Stomach (tissue), 9 donors: ENCODE data around the gene ANKS1A. TPM values are rescaled to one million over a fixed set of nuclear protein-coding genes. Genes with fewer than 3 reads are reported as not detected.
A peak's percentile ranks its signal among the peaks of the same experiment; 100 is the strongest.

ENCODE experiments used
- DNase-seq, 2 donors: peaks; one replicate each; pipeline versions ENCODE4 v3.0.0 to v3.0.0-alpha.2; 2013 to 2019
- H3K27ac ChIP-seq, 5 donors: fragments of 200-600 bp in 4 of 5; sonication (generic) in 4 of 5; one replicate each; pipeline ENCODE4 v1.5.1; 2013 to 2019; ENCODE audit warnings: mild to moderate bottlenecking in 1 of 5, moderate library complexity in 1 of 5
- H3K27me3 ChIP-seq, 3 donors: fragments of 200-600 bp; sonication (generic); one replicate each; pipeline ENCODE4 v1.5.1; 2017 to 2019; ENCODE audit warnings: mixed run types in 1 of 3
- H3K36me3 ChIP-seq, 4 donors: fragments of 200-600 bp; sonication (generic); 1 replicate in 3 of 4; 2 replicates in 1 of 4; pipeline ENCODE4 v1.5.1; 2016 to 2019
- H3K4me1 ChIP-seq, 4 donors: fragments of 200-600 bp; sonication (generic); one replicate each; pipeline ENCODE4 v1.5.1; 2016 to 2019
- H3K4me3 ChIP-seq, 4 donors: fragments of 200-600 bp; sonication (generic) in 3 of 4; one replicate each; pipeline ENCODE4 v1.5.1; 2016 to 2019; ENCODE audit warnings: mild to moderate bottlenecking in 1 of 4
- H3K9me3 ChIP-seq, 4 donors: fragments of 200-600 bp; sonication (generic); one replicate each; pipeline ENCODE4 v1.5.1; 2016 to 2019
- EP300 ChIP-seq: sonication (generic); formaldehyde crosslinking; IDR thresholded peaks from one replicate; pipeline ENCODE4 v1.6.1; 2017; ENCODE audit warnings: antibody characterized with exemption
- POLR2A ChIP-seq, 4 donors: fragments of 450-650 bp; IDR thresholded peaks; one replicate each; pipeline ENCODE4 v1.6.1; 2016; ENCODE audit warnings: antibody characterized with exemption in 4 of 4, control low read depth in 2 of 4, mild to moderate bottlenecking in 1 of 4, moderate library complexity in 1 of 4
- POLR2AphosphoS5 ChIP-seq, 3 donors: sonication (generic); formaldehyde crosslinking; IDR thresholded peaks; one replicate each; pipeline ENCODE4 v1.6.1; 2016; ENCODE audit warnings: antibody characterized with exemption in 3 of 3
- WGBS, 5 donors: extraction: QIAGEN DNeasy Blood & Tissue Kit in 3 of 5; methylation state at CpG; one replicate each; pipeline versions ENCODE4 v1.1.5 to v1.1.7; 2013 to 2018; 5-methylcytosine and 5-hydroxymethylcytosine counted together
- intact Hi-C: fragments of 100-400 bp; cut with DNase I; formaldehyde crosslinking; loops from one replicate; pipeline ENCODE4 v1.15.1; 2023; ENCODE audit warnings: low total_unique reads
- polyA plus RNA-seq, 3 donors: library from polyadenylated mRNA; stranded (reverse); fragments of 200-250 nt; gene quantifications; one replicate each; pipeline ENCODE4 v1.2.3, GENCODE V29; 2013
- total RNA-seq, 5 donors: library from RNA; depleted of rRNA; stranded (reverse); fragments of >200 nt; gene quantifications; one replicate each; pipeline versions ENCODE4 v1.1.0 to v1.2.3, GENCODE V29; 2014 to 2016
- TF ChIP-seq, protein P1 (sequence below), 7 experiments: fragments of 450-650 bp in 4 of 7; fragments of 200-600 bp in 3 of 7; sonication (generic) in 3 of 7; IDR thresholded peaks; one replicate each; pipeline ENCODE4 v1.5.1; 2016 to 2019; ENCODE audit warnings: antibody characterized with exemption in 7 of 7, control low read depth in 2 of 7, mild to moderate bottlenecking in 1 of 7
- donor health status: healthy with polysubstance abuse.
- donor health status: Bipolar disorder and iron deficiency.
- donor health status: healthy.

The ANKS1A gene
- total and polyA plus RNA-seq, 8 donors, result 6.1 to 40.6 (median 21.5) TPM

DNA sequence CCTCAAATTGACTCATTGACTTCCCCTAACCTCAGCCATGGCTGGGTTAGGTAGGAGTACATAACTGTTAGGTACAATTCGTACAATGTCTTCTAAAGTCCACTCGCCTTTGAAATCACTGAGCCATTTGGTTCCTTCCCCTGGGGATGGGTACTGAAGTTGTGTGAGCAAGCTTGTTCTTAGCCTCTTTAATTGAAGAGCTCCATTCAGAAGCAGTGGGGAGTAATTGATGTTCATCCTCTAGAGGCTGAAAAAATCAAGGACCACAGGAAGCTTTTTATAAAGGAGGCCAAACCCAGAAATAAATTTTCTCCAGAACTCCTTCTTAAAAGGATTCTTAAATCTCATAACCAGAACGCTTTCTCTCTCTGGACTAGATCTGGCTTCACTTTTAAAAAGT, 60.6 kb downstream of the ANKS1A start:
- TF ChIP-seq POLR2AphosphoS5 (IDR thresholded peaks at IDR 0.05), result no peak
- no peak for DNase-seq
- Histone ChIP-seq H3K36me3 (no peaks in the 10 kb centered on the region), H3K4me3 (no peak overlapping the region), H3K27ac (no peak overlapping the region), H3K9me3 (no peaks in the 10 kb centered on the region), H3K4me1 (peaks cover 0 to 28% (median 20%) of the 10 kb centered on the region in 4 donors), H3K27me3 (no peaks in the 10 kb centered on the region)
- intact Hi-C loops, result no loop called here
- WGBS, 5 donors, result 95 to 98% (median 96%) methylated on average over 3 of the region's 3 CpGs

DNA sequence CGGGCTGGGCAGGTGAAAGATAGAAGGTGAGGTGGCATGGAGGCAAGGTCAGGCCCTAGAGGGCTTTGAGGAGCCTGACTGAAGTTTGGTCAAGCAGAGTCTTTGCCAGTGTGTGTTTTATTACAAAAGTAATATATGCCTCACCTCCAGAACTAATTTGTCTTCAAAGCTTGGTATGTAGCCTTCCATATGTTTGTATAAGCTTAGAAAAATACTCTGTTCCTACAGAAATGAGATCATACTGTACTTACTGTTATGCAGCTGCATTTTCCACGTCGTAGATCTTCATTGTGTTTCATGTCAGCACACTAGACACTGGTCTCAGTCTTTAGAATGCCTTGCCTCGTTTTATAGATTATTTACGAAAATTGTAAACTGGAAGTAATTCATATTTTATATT, 61.8 kb downstream of the ANKS1A start:
- intact Hi-C loops, result no loop called here
- 88 to 95% (median 93%) methylated on average over 5 of the region's 5 CpGs for WGBS, 5 donors
- H3K9me3 ChIP-seq, result no peaks in the 10 kb centered on the region

DNA sequence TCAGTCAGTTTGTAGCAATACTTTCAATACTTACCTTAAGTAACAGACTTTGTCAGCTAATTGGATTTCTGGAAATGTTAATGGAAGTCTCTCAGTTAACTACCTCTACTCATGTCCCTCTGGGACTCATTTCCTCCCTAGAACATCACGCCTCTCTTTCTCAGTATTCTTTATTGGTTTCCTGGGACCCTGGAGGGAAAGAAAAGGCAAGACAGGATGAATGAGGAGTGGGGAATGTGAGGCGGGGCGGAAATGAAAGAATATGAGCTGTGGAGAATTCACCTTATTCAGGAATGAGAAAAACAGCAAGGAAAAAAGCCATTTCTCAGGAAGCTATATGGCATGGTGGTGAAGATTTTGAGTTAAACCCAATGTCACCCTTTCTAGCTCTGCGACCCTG, 62.7 kb downstream of the ANKS1A start:
- WGBS, 5 donors, result 87 to 97% (median 96%) methylated on average over 4 of the region's 4 CpGs
- Histone ChIP-seq H3K36me3 (no peaks in the 10 kb centered on the region), H3K4me3 (no peak overlapping the region), H3K27me3 (no peaks in the 10 kb centered on the region), H3K4me1 (peaks cover 0 to 39% (median 25%) of the 10 kb centered on the region in 4 donors), H3K9me3 (no peaks in the 10 kb centered on the region), H3K27ac (no peak overlapping the region)
- DNase-seq, result no peak
- TF ChIP-seq POLR2AphosphoS5 (IDR thresholded peaks at IDR 0.05), result no peak
- TF ChIP-seq, protein P1, sequence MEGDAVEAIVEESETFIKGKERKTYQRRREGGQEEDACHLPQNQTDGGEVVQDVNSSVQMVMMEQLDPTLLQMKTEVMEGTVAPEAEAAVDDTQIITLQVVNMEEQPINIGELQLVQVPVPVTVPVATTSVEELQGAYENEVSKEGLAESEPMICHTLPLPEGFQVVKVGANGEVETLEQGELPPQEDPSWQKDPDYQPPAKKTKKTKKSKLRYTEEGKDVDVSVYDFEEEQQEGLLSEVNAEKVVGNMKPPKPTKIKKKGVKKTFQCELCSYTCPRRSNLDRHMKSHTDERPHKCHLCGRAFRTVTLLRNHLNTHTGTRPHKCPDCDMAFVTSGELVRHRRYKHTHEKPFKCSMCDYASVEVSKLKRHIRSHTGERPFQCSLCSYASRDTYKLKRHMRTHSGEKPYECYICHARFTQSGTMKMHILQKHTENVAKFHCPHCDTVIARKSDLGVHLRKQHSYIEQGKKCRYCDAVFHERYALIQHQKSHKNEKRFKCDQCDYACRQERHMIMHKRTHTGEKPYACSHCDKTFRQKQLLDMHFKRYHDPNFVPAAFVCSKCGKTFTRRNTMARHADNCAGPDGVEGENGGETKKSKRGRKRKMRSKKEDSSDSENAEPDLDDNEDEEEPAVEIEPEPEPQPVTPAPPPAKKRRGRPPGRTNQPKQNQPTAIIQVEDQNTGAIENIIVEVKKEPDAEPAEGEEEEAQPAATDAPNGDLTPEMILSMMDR (IDR thresholded peaks at IDR 0.05), result no peak
- no peak for TF ChIP-seq POLR2A (IDR thresholded peaks at IDR 0.05)
- TF ChIP-seq EP300, result no peak
- intact Hi-C loops, result no loop called here

More for the DNA sequence above, 61.8 kb downstream of the ANKS1A start:
- Histone ChIP-seq H3K4me1 (peaks cover 0 to 34% (median 22%) of the 10 kb centered on the region in 4 donors), H3K36me3 (no peaks in the 10 kb centered on the region), H3K27ac (no peak overlapping the region), H3K27me3 (no peaks in the 10 kb centered on the region), H3K4me3 (no peak overlapping the region)
- TF ChIP-seq POLR2A (IDR thresholded peaks at IDR 0.05) (no peak), POLR2AphosphoS5 (IDR thresholded peaks at IDR 0.05) (no peak), EP300 (no peak)
- TF ChIP-seq, protein P1 (IDR thresholded peaks at IDR 0.05), result no peak
- DNase-seq, result no peak

DNA sequence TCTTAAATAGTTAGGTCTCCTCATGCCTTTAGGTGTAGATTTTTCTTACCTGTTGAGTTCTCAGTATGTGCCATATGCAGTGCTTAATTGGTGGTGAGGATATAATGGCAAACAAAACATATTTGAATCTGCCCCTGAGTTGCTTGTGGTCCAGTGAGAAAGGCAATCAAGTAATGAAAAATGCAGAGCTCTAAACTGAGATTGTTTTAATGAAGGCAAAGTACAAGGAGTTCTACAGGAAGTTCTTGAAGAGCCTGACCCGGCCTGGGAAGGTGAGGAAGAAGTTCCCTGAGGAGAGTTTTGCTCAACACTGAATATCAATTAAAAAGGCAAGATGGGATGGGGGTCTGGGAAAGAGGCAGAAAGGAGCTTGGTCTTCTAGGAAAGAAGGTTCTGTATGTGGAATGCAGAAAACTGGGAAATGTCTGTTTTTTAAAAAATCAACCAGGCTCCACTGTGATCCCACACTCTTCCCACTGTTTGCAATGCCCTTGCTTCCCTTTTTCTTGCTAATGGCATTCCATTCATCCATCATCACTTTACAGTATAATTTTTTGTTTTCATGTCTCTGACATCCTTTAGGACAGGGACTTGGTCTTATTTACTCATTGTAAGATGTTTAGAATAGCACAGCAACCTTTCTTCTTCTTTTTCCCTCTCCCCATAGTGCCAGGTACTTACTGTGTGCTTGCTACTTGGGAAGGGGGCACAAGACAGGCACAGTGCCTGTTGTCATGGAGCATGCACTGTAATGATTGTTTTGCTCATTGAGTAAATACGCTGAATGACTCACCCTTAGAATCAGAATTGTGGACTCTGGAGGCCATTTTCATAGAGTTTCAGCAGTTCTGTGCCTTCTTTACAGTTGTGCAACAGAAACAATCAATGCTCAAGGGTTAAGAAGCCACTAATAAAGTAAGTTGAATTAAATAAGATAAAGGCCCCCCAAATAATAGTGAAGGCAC, 64.3 kb downstream of the ANKS1A start:
- no peak for TF ChIP-seq EP300
- TF ChIP-seq POLR2AphosphoS5 (IDR thresholded peaks at IDR 0.05), result peak in 1 of 3 donors; percentile 35
- WGBS, 5 donors, result 44 to 71% (median 56%) methylated on average over 2 of the region's 2 CpGs

DNA sequence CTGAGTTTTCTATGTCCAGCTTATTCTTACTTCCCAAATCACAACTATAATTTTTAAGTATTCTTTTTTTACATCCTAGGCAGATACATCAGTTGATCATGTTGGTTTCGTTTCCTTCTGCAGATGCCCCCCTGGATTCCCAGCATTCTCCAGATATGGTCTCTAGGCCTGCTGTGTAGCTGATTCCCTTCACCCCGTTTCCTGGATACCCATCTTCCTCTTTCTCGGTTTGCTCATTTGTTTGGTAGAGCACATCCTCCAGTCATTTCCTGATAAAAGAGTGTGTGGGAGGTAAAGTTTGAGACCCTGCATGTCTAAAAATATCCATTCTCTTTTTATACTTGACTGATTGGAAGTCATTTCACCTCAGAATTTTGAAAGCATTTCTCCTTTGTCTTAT, 66.4 kb downstream of the ANKS1A start:
- Histone ChIP-seq H3K4me3 (no peak overlapping the region), H3K4me1 (peaks cover 0 to 56% (median 36%) of the 10 kb centered on the region in 4 donors), H3K27ac (peak overlapping the region in 1 of 5 donors; percentile 2), H3K36me3 (no peaks in the 10 kb centered on the region), H3K27me3 (no peaks in the 10 kb centered on the region), H3K9me3 (no peaks in the 10 kb centered on the region)
- intact Hi-C loops, result no loop called here
- WGBS, 5 donors, result 56 to 78% (median 71%) methylated on average over 3 of the region's 3 CpGs
- no peak for TF ChIP-seq EP300
- TF ChIP-seq POLR2AphosphoS5 (IDR thresholded peaks at IDR 0.05), result no peak
- TF ChIP-seq, protein P1 (IDR thresholded peaks at IDR 0.05), result no peak
- TF ChIP-seq POLR2A (IDR thresholded peaks at IDR 0.05), result no peak
- DNase-seq, result no peak

More for the DNA sequence above, 64.3 kb downstream of the ANKS1A start:
- Histone ChIP-seq H3K27me3 (no peaks in the 10 kb centered on the region), H3K27ac (peak overlapping the region in 2 of 5 donors; percentile 0 to 4), H3K36me3 (no peaks in the 10 kb centered on the region), H3K4me1 (peaks cover 0 to 54% (median 34%) of the 10 kb centered on the region in 4 donors), H3K9me3 (no peaks in the 10 kb centered on the region), H3K4me3 (no peak overlapping the region)
- peak in 1 of 2 donors; percentile 82 for DNase-seq
- intact Hi-C loops, result no loop called here
